Measurements from ENCODE around the gene OR2T11.

GRCh38 chr1:248590055-248590454 lies 44.8 kb downstream of the OR2T11 start:
- TF ChIP-seq POLR2A (IDR thresholded peaks at IDR 0.05), result no peak
- TF ChIP-seq CTCF (IDR thresholded peaks at IDR 0.05), result no peak
